GM13977 (cell line): ENCODE data around the gene CTNNA2.

Experiments used
- DNase-seq: peaks from one replicate; pipeline ENCODE4 v3.0.0; 2012; ENCODE audit warnings: low spot score
- CTCF ChIP-seq: IDR thresholded peaks from 2 replicates; pipeline ENCODE4 v1.5.1; 2012; ENCODE audit warnings: mild to moderate bottlenecking, control low read depth; ENCODE audit not compliant: insufficient read depth; ENCODE audit errors: extremely low read depth, missing control alignments
- in situ Hi-C: fragments of 300-500 bp; cut with MboI; formaldehyde crosslinking; loops from one replicate; pipeline ENCODE4 v1.12.0; 2022; ENCODE audit warnings: low sequenced_read_pairs, low pct_unique_long_range_greater_than_20kb, mixed read lengths, inconsistent platforms; ENCODE audit not compliant: unreplicated experiment

CTNNA2 gene

GRCh38 chr2:79950526-79950925, 437.7 kb downstream of the CTNNA2 start:
- in situ Hi-C loops = no loop called here
- DNase-seq = no peak
- TF ChIP-seq CTCF = no peak

GRCh38 chr2:79952616-79953015, 439.8 kb downstream of the CTNNA2 start:
- no peak for DNase-seq
- TF ChIP-seq CTCF = no peak
- in situ Hi-C loops = no loop called here

GRCh38 chr2:79960035-79960434, 447.2 kb downstream of the CTNNA2 start:
- TF ChIP-seq CTCF = no peak
- in situ Hi-C loops = no loop called here

GRCh38 chr2:79960519-79960918, 447.7 kb downstream of the CTNNA2 start:
- no peak for DNase-seq
- in situ Hi-C loops = no loop called here
- TF ChIP-seq CTCF = no peak

More at GRCh38 chr2:79960035-79960434, 447.2 kb downstream of the CTNNA2 start:
- DNase-seq = no peak

- in situ Hi-C loops = no loop called here
- no peak for DNase-seq
- no peak for TF ChIP-seq CTCF
Observed at GRCh38 chr2:79964966-79965365, 452.1 kb downstream of the CTNNA2 start.

GRCh38 chr2:79966369-79966768, 453.5 kb downstream of the CTNNA2 start:
- no peak for TF ChIP-seq CTCF
- DNase-seq = no peak
- in situ Hi-C loops = no loop called here

- TF ChIP-seq CTCF = no peak
- in situ Hi-C loops = no loop called here
- DNase-seq = no peak
Observed at GRCh38 chr2:79966882-79967281, 454.0 kb downstream of the CTNNA2 start.
